Stimulated activated CD4-positive, alpha-beta T cell treated with anti-CD3 and anti-CD28 coated beads, Interleukin-1b, Interleukin-23, amount 100 ng/mL, for 4 hours (primary cell): Measurements from ENCODE around the gene MYOF.
A peak's percentile ranks its signal among the peaks of the same experiment; 100 is the strongest.
"Not testable (repeated sequence)": the region's sequence is repeated elsewhere in the genome, so short reads cannot be mapped to it uniquely, and the experiment has no call there.

Source experiments
- DNase-seq, 2 donors: peaks; one replicate each; pipeline ENCODE4 v3.0.0-alpha.2; 2020; ENCODE audit warnings: low read depth in 2 of 2

Gene MYOF

DNA sequence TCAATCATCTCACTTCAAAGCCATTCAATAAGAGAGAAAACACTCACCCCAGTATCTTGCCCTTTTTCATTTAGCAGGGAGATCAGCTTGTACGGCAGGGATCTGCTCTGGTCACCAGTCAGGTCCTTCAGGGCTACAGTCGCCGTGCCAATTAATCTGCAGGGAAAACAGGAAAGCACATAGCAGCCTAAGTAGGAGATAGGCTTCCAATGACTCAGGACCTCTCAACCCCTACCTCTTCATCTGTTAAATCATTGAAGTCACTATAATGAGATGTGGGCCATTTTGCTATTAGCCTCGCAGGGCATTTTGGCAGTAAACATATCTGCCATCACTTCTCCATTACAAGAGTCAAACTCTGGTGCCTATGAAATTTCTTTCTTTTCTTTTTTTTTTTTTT, 50.8 kb downstream of the MYOF start:
- DNase-seq = no peak

DNA sequence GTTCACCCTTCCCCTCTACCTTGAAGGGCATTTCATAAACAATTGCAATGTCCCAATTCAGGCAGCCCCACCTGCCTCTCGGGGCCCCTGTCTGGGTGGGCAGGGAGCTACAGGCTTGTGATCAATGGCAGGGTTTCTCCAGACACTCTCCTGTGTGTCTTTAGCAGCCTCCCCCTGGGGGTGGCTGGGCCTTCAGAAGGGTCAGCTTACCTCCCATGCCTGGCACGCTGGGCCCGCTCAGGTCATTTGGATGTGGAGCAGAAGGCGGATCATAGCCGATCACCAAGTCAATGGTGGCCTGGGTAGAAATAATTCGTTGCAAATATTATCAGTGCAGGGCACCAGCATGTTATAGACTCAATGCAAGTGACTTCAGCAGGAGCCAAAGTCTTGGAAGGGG, 56.3 kb downstream of the MYOF start:
- no peak for DNase-seq

DNA sequence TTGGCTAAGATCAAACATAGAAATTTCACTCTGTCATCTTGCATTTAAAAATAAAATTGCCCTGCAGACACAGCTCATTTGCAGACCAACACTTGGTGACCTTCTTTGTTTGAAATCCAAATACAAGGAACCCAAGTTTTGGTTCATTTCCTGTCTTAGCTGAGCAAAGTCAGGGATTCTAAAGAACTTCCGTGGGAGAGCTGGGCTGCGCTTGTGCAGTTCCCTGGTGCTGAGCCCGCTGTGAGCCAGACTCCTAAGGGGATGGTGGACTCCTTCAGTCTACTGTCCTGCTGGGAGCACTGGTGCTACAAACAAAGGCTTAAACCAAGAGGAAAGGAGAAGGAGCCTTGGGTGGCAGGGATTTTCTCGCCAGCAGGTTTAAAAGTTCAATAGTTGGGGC, 60.0 kb downstream of the MYOF start:
- no peak for DNase-seq

DNA sequence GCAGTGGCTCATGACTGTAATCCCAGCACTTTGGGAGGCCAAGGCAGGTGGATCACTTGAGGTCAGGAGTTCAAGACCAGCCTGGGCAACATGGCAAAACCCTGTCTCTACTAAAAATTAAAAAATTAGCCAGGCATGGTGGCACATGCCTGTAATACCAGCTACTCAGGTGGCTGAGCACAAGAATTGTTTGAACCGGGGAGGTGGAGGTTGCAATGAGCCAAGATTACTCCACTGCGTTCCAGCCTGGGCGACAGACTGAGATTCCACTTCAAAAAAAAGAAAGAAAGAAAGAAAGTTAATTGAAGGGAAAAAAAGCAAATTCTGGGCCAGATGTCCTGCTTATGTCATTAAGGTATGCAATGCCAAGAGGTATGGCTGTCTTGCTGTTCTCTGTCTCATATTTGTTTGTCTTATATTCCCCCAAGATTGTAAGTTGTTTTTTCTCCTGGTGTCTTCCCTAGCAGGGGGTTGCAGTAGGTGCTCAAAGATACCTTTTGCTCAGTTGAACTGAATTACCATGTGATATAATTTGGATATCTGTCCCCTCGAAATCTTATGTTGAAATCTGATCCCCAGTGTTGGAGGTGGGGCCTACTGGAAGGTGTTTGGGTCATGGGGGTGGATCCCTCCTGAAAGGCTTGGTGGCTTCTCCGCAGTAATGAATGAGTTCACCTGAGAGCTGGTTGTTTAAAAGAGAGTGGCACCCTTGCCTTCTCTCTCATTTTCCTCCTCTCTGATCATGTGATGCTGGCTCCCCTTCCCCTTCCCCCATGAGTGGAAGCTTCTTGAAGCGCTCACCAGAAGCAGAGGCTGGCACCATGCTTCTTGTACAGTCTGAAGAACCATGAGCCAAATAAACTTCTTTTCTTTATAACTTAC, 60.9 kb downstream of the MYOF start:
- no peak for DNase-seq

DNA sequence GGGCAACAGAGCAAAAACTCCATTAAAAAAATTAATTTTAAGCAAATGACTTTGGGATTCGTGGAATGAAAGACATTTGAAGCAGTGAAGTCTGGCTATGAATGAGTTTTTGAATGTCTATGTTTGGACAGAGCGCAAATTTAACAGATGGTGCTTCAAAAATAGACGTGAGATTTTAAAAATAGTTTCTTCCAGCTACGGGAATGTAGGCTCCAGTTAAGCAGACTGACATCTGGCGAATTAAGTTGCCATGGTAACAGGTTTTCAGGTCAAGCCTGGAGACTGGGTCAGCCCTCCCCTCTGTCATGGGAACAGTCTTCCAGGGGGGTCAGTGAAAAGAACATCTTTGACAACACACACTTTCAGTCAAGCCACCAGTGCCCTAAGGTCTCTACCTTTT, 62.0 kb downstream of the MYOF start:
- no peak for DNase-seq

DNA sequence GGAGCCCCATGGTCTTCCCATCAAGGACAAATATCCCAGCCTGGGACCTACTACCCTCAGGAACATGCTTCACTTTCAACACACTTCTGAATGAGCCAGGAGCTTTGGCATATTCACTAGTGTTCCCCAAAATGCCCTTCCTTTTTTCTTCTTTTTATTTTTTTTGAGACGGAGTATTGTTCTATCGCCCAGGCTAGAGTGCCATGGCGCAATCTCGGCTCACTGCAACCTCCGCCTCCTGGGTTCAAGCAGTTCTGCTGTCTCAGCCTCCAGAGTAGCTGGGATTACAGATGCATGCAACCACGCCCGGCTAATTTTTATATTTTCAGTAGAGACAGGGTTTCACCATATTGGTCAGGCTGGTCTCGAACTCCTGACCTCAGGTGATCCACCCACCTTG, 63.1 kb downstream of the MYOF start:
- DNase-seq = not testable (repeated sequence)

DNA sequence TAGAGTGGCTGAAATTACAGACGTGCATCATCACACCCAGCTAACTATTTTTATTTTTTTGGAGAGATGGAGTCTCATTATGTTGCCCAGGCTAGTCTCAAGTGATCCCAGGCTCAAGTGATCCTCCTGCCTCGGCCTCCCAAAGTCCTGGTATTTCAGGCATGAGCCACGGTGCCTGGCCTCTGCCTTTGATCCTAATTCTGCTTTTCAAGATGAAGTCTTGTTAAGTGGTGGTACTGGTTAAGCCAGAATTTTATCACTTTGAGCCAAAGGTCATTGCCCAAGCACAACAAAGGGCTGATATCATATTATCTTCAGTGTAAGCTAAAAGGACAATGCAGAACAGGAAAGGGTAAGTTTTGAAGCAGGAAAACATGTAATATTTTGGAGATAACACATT, 64.2 kb downstream of the MYOF start:
- no peak for DNase-seq

DNA sequence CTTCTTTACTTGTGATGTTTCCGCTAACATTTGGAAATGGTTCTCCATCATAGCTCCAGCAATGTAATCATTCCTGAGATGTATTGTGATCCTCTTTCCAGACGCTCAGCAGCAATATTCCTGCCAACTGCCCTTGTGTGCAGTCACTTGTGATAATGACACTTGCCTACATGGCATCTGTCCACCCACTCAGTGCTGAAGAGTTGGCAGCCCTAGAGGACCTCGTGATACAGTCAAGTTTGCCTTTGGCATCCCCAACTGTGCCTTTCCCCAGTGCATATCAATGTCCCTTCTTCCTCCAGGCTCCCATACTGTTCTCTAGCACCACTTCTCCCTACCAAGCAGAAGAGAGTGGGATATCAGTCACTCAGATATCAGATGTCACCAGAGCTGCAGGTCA, 64.9 kb downstream of the MYOF start:
- no peak for DNase-seq

DNA sequence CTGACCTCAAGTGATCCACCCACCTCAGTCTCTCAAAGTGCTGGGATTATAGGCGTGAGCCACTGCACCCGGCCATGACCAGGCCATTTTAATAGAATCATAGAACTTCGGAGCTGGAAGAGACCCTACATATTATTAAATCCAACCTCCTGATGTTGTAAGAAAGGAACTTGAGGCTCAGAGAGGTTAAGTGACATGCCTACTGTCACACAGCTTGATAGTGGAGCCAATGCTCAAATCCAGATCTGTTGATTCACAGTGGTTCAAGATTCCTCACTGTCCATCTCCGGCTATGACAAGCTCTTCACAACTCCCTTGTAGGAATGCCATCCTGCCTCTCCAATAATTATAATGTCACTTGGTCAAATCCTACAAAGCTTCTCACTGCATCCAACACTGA, 65.3 kb downstream of the MYOF start:
- DNase-seq = no peak

DNA sequence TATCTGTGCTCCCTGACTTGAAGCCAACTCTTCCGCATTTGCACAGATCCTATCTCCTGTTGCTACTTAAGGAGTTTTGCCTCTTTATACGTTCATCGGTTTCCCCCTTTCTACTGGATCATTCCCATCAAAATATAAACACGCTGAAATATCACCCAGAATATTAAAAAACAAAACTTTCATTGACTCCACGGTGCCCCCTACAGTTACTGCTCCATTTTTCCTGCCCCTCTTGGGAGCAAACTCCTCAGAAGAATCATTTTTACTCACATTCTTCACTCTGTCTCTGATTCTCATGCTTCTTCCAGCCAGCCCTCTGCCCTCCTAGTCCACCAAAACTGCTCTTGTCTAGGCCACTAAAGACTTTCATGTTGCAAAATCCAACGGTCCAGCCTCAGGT, 66.4 kb downstream of the MYOF start:
- DNase-seq = no peak

DNA sequence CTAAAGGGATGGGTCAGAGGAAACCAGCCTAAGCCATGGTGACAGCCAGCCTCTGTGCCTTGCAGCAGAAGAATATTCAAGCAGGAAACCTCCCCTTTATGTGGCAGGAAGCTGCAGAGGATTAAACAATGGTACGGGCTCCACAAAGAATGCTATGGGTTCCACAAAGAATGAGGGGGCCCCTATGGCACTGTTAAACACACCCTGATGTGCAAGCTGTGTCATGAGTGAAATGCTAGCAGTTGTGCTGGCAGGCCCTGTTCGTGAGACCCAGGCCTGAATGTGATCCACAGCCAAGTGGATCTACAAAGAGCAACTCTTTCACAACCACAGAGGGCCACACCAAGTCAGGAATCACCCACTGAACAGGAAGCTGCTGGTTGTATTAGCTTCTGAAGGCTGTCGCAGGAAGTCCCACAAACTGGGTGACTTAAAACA, 68.9 kb downstream of the MYOF start:
- DNase-seq = peak in 1 of 2 donors; percentile 11

DNA sequence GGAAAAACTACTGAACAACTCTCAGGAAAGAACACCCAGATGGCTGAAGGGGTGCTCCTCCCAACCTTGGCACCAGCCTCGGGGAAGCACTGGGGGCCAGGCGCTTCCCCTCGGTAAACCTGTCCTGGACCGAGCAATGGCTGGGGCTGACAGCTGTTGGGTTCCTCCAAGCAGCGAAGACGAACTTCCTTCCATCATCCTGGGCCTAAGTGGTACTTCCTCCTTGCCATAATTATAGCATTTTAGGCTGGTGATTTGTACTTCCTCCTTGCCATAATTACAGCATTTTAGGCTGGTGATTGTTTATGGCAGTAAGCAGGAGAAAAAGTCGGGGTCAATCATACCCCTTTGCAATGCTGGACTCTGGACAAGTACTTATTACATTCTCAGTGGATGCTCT, 69.3 kb downstream of the MYOF start:
- DNase-seq = no peak

DNA sequence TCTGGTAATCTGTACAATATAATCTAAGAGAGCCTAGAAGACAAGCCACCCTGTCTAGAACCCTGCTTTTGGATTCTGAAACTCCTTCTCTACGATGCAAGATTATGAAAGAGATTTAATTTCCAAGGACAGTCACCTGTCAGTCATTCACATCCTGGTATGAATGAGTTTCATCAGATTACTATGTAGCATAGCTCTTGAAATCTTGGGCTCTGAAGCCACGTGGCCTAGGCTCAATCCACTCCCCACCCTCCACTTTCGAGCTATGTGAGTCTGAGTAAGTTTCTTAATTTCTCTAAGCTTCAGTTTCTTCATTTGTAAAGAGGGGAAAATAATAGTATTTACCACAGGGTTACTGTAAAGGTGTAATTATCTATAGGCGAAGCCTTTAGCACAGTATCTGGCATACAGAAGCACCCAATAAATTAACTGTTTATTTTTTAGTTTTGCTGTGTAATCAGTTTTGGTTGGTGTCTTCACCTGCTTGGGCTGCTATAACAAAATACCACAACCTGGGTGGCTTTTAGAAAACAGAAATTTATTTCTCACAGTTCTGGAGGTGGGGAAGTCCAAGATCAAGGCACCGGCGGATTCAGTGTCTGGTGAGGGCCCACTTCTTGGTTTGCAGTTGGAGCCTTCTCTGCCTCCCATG, 71.3 kb downstream of the MYOF start:
- DNase-seq = no peak

DNA sequence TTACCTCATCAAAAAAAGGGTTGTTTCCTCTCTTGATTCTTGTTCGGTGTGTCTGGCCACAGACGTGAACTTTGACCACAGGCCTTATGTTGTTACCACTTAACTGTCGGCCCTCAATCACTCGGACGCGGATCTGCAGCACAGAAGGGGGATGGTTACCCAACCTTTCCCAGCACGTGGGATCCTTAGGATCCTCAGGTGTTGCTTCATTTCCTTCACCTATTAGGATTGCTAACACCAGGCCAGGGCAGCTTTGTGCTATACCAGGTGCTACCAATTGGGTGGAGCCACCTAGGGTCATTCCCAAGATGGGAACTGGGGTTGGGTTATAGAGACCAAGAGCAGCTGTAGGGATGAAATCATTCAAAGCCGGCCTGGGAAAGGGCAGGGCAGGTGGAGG, 73.4 kb downstream of the MYOF start:
- DNase-seq = no peak

DNA sequence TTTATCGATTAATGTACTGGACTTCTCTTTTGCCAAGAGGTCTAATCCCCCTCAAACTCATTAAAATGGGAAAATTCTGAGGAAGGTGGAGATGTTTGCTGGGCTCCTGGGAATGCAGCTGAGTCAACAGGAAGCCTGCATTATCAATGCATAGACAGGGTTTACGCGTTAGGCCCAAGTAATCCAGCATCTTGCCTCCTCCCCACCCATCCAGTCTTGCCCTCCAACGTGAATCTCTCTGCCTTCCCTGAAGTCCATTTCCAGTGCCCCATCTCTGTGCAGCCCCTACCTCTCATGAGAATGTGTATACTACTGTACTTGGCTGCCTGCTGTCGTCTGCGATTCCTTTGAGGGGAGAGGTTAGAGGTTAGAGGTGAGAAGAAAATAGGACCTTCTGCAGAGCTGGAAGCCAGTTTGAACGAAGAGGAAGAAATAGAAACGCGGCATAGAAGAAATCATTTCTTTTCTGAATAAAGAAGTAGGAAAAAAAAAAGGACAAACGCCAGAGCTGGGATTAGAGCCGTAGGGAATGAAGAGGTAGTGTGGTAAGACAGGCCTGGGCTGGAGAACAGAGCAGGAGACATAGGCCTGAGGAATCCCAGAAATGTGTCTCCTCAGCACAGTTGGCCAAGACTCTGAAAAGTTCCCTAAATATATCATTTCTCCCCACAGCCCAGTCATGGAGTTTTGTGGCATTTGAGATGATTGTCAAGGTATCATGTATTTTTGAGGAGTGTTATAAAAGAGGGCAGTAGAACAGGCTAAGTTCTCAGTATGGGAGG, 75.6 kb downstream of the MYOF start:
- no peak for DNase-seq

DNA sequence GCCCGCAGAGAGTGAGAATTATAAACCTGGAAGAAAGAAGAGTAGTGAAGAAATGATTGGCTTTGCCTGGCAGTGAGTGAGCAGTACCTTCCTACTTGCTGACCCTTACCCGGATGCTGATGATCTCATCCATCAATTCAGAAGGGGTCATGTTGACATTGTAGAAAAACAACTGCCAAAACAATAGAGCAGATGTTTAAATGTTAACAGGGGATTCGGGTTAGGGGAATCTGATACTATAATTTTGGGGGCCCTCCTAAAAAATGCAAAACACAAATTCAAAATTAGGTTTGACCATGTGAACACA, 78.1 kb downstream of the MYOF start:
- DNase-seq = no peak

DNA sequence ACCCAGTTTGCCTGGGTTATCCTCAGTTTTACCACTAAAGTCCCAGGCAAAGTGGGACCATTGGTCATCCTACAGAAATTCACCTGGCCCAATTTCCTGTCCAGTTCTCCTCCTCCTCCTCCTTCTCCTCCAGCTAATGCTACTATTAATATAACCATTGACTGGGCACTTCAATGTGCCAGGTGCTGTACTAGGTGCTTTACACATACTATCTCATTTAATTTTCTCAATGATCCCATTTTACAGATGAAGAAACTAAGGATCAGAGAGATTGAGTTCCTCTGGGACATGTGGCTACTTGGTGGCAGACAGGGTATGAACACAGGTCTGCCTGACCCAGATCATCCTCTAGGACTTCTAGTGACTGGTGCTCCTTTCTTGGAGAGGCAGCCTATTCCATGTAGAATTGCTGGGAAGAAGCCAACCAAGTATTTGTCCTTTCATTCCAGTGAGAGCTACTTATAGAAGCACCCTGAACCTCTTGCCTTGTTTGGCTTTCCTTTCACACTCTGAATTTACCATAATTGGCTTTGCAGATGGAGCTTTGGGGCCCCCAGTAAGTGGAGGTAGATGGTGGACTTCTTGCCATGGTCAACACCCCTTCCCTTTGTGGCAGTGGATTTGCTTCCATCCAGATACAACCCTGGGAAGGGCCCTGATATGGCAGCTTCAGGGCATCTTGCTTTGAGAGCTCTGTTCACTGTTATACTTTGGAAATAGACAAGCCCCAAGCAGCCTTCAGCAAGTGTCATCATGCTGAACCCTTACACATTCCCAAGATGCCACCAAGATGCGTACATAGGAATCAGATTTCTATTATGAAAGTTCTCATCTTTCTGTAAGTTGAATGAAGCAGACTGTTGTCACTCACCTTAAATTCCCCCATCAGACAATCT, 78.7 kb downstream of the MYOF start:
- DNase-seq = no peak

DNA sequence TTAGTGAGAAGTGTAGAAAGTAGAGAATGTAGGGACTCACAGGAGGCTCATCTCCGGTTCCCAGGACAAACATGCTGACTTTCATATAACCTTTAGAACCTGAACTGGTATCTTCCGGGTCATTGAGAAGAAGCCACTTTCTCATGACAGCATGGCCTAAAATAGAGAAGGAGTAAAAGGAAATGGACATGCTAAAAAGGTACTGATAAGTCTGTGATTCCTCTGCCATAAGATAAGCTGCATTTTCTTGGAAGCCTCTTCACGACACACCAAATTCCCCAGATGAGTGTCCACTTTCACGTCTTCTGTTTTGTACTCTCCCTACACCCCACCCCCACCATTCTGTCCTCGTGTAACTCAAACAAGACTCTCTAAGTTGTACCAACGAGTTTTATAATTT, 79.9 kb downstream of the MYOF start:
- DNase-seq = no peak

DNA sequence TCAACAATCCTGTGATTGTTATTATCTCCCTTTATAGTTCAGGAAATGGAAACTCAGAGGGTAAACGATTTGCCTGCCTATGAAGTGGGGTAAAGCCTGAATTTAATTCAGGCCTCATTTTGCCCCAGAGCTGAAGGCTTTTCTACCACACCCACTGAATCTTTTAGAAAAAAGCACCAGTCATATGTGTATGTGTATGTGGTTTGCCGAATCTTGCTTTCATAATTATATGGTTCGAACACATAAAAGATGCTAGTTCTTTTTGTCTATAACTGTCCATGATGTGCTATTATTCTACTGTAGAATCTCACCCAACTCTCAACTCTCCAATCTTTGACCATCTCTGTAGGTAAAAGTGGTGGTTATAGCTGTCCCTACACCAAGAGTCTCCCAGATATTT, 83.6 kb downstream of the MYOF start:
- no peak for DNase-seq

DNA sequence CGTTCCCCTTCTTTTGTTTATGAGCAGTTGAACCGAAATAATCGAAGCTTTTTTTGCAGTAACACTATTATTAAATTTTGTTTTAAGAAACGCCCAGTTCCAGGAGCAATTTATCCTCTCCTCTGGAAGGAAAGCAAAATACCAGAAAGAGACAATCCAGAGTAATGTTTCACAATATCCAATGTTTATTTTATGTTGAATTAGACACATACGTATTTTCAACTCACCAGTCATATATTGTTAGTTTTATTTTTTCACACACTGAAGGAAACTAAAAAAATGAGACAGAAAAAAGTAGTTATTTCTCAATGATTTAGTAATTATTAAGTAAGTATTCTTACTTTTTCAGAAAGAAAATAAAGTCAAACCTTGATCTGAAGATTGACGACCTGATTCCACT, 85.1 kb downstream of the MYOF start:
- no peak for DNase-seq

DNA sequence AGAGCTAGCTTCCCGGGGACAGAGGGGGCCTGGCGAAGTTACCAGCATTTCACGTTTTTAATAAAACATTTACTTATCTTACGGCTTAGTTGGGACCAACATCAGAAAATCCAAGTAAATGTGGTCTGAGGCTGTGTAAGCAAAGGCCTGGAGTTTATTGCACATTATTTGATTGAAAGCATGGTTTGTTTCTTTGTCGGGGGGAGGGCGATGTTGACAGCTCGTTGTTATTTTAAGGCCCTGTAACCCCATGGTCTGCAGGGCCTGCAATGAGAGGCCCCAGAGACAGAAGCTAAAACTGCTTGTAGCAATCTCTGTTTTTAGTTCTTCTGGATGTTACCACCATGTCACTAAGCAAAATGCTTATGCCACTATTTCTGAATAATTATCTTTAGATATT, 88.9 kb downstream of the MYOF start:
- DNase-seq = no peak

DNA sequence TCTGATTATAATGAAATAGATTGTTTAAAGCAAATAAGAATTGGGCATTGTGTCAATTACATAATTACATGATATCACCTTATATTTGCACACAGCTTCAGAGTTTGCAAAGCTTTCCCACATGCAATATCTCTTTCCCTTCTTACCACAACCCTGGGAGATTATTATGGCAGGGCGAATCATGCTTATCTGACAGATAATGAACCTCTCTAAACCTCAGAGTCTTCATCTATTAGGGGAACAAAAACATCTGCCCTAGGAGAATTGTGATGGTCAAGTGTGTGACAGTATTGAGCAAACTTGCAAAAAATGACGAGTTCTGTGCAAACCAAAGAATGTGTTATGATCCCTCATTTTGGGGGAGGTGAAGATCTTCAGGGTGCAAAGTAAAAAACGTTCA, 90.0 kb downstream of the MYOF start:
- DNase-seq = no peak
